ENCODE data around the gene TRAF3IP1. TPM values are rescaled to one million over a fixed set of nuclear protein-coding genes. Genes with fewer than 3 reads are reported as not detected.
"Not testable (repeated sequence)": the region's sequence is repeated elsewhere in the genome, so short reads cannot be mapped to it uniquely, and the experiment has no call there.

The TRAF3IP1 gene
- total RNA-seq, 1 experiment from 2014 or later: 6.4 TPM

- no peak for DNase-seq (ENCODE audit: low read depth, low spot score)
- in situ Hi-C loops (cut with HindIII; ENCODE audit: low pct_unique_long_range_greater_than_20kb, low sequenced_read_pairs): no loop called here
These were observed 6.6 kb downstream of the TRAF3IP1 start for GRCh38 chr2:238326801-238327365.

DNA sequence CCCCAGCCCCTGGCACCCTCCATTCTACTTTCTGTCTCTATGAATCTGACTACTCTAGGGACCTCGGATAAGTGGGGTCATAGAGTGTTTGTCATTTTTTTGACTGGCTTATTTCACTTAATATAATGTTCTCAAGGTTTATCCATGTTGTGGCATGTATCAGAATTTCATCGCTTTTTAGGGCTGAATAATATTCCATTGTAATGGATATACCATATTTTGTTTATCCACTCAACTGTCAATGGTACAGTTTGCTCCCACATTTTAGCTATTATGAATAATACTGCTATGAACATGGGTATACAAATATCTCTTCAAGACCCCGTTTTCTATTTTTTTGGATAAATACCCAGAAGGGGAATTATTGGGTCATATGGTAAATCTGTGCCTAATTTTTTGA, 7.4 kb downstream of the TRAF3IP1 start:
- no peak for DNase-seq (ENCODE audit: low read depth, low spot score)
- in situ Hi-C loops (cut with HindIII; ENCODE audit: low pct_unique_long_range_greater_than_20kb, low sequenced_read_pairs): no loop called here

- in situ Hi-C loops (cut with HindIII; ENCODE audit: low pct_unique_long_range_greater_than_20kb, low sequenced_read_pairs): no loop called here
- DNase-seq (ENCODE audit: low read depth, low spot score): no peak
These were observed 10.1 kb downstream of the TRAF3IP1 start for GRCh38 chr2:238330391-238330790.

GRCh38 chr2:238331916-238332315, 11.6 kb downstream of the TRAF3IP1 start:
- in situ Hi-C loops (cut with HindIII; ENCODE audit: low pct_unique_long_range_greater_than_20kb, low sequenced_read_pairs): no loop called here
- no peak for DNase-seq (ENCODE audit: low read depth, low spot score)

- in situ Hi-C loops (cut with HindIII; ENCODE audit: low pct_unique_long_range_greater_than_20kb, low sequenced_read_pairs): no loop called here
- DNase-seq (ENCODE audit: low read depth, low spot score): no peak
These were observed 14.6 kb downstream of the TRAF3IP1 start for GRCh38 chr2:238334885-238335284.

DNA sequence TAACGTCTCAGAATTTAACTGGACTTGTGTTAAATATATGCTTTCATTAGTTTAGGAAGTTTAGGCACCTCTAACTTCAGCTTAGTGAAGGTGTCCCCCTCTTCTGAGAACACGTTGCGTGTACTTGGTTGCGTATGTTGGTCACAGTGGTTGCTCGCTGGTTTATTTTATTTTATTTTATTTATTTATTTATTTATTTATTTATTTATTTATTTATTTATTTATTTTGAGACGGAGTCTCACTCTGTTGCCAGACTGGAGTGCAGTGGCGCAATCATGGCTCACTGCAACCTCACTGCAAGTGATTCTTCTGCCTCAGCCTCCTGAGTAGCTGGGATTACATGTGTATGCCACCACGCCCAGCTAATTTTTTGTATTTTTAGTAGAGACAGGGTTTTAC, 15.3 kb downstream of the TRAF3IP1 start:
- DNase-seq (ENCODE audit: low read depth, low spot score); in situ Hi-C loops (cut with HindIII; ENCODE audit: low pct_unique_long_range_greater_than_20kb, low sequenced_read_pairs): not testable (repeated sequence)

DNA sequence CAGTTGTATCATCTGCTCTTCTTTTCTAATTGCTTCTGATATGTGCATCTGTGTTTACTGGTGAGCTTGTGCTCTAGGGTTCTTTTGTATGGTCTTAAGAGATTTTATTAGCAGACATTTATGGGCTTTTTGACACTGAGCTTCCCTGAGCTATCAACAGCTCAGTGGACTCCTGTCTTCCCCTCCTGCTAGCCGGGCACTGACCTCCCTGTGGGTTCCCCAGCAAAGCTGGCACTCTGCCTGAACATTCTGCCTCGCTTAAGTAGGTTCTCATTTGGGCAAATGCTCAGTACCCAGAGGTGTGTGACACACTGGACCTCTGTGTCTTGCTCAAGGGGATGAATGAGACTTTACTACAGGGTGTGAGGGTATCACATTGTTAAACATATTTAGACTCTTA, 15.8 kb downstream of the TRAF3IP1 start:
- in situ Hi-C loops (cut with HindIII; ENCODE audit: low pct_unique_long_range_greater_than_20kb, low sequenced_read_pairs): no loop called here
- no peak for DNase-seq (ENCODE audit: low read depth, low spot score)

- DNase-seq (ENCODE audit: low read depth, low spot score): no peak
- in situ Hi-C loops (cut with HindIII; ENCODE audit: low pct_unique_long_range_greater_than_20kb, low sequenced_read_pairs): no loop called here
These were observed 16.6 kb downstream of the TRAF3IP1 start for GRCh38 chr2:238336793-238337444.

- in situ Hi-C loops (cut with HindIII; ENCODE audit: low pct_unique_long_range_greater_than_20kb, low sequenced_read_pairs): no loop called here
- no peak for DNase-seq (ENCODE audit: low read depth, low spot score)
These were observed 17.5 kb downstream of the TRAF3IP1 start for GRCh38 chr2:238337846-238338245.

GRCh38 chr2:238338710-238339394, 18.5 kb downstream of the TRAF3IP1 start:
- DNase-seq (ENCODE audit: low read depth, low spot score): peak; percentile 10
- in situ Hi-C loops (cut with HindIII; ENCODE audit: low pct_unique_long_range_greater_than_20kb, low sequenced_read_pairs): no loop called here

DNA sequence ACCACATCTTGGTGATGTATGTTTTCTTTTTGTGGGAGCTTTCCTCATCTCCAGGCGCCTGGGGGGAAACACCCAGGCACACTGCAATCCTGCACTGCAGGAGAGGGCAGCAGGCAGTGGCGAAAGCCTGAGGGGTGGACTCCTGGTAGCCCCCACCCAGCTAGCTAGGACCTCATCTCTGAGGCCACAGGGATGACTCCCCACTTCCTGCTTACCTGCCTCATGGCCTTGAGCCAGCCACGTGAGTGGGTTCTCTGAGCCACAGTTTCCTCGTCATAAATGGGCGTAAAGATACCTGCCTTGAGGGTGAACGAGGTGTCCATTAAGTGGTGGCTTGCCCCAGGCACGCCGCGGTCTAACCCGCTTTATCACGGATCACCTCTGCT, 19.1 kb downstream of the TRAF3IP1 start:
- no peak for DNase-seq (ENCODE audit: low read depth, low spot score)
- in situ Hi-C loops (cut with HindIII; ENCODE audit: low pct_unique_long_range_greater_than_20kb, low sequenced_read_pairs): no loop called here

GRCh38 chr2:238339814-238340213, 19.5 kb downstream of the TRAF3IP1 start:
- peak; percentile 16 for DNase-seq (ENCODE audit: low read depth, low spot score)
- in situ Hi-C loops (cut with HindIII; ENCODE audit: low pct_unique_long_range_greater_than_20kb, low sequenced_read_pairs): no loop called here

DNA sequence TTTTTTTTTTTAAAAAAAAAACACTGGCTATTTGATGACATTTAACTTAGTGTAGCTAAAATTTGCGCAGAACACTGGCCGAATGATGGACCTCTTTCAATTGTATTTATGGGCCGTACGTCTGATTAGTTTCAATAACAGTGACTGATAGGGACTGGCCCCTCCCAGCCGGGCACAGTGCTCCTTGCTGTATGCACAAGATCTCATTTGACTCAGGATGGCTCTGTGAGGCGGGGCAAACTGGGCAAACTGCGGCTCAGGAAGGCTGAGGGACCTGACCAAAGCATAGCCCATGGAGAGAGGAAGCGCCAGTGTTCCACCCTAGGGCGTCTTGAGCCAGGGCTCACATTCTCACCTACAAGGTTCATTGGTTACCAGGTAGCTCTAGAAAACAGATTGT, 21.2 kb downstream of the TRAF3IP1 start:
- no peak for DNase-seq (ENCODE audit: low read depth, low spot score)
- in situ Hi-C loops (cut with HindIII; ENCODE audit: low pct_unique_long_range_greater_than_20kb, low sequenced_read_pairs): no loop called here

GRCh38 chr2:238344035-238344434, 23.7 kb downstream of the TRAF3IP1 start:
- no peak for DNase-seq (ENCODE audit: low read depth, low spot score)
- in situ Hi-C loops (cut with HindIII; ENCODE audit: low pct_unique_long_range_greater_than_20kb, low sequenced_read_pairs): no loop called here

DNA sequence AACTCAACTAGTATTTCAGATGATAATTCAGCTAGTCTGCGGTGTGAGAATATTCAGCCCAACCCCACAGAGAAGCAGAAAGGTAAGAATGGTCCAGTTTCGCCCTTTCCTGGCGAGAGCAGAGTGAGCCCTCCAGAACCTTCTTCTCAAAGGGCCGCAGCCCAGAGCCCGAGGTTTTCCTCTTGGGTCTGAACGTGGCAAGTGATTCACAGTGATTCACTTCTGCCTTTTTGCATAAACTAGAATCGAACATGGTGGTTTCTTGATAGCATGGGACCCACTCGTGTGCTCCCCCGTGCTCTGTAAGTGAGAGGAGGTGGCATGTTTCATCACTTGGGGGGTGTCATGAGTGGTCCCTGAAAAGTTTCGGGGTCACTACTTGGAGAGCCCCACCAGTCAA, 24.2 kb downstream of the TRAF3IP1 start:
- no peak for DNase-seq (ENCODE audit: low read depth, low spot score)
- in situ Hi-C loops (cut with HindIII; ENCODE audit: low pct_unique_long_range_greater_than_20kb, low sequenced_read_pairs): no loop called here

- in situ Hi-C loops (cut with HindIII; ENCODE audit: low pct_unique_long_range_greater_than_20kb, low sequenced_read_pairs): no loop called here
- no peak for DNase-seq (ENCODE audit: low read depth, low spot score)
These were observed 25.1 kb downstream of the TRAF3IP1 start for GRCh38 chr2:238345297-238345968.

DNA sequence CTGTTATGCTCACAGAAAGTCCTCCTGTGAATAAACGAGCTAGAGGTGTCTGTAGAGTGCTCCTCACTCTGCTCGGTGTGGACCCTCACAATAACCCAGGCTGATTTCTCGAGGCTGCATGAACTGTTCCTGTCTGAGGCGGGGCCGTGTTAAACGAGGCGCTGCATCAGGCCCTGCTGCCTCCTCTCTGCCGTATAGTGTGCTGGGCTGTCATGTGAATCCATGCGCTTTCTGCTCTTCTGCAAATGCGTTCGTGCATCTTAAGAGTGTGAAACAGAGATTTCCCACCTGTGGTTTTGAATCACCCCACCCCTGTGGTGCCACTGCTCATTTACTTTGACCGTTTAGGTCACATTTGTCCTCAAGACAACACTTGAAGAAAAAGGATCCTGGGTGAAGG, 26.2 kb downstream of the TRAF3IP1 start:
- no peak for DNase-seq (ENCODE audit: low read depth, low spot score)
- in situ Hi-C loops (cut with HindIII; ENCODE audit: low pct_unique_long_range_greater_than_20kb, low sequenced_read_pairs): no loop called here

DNA sequence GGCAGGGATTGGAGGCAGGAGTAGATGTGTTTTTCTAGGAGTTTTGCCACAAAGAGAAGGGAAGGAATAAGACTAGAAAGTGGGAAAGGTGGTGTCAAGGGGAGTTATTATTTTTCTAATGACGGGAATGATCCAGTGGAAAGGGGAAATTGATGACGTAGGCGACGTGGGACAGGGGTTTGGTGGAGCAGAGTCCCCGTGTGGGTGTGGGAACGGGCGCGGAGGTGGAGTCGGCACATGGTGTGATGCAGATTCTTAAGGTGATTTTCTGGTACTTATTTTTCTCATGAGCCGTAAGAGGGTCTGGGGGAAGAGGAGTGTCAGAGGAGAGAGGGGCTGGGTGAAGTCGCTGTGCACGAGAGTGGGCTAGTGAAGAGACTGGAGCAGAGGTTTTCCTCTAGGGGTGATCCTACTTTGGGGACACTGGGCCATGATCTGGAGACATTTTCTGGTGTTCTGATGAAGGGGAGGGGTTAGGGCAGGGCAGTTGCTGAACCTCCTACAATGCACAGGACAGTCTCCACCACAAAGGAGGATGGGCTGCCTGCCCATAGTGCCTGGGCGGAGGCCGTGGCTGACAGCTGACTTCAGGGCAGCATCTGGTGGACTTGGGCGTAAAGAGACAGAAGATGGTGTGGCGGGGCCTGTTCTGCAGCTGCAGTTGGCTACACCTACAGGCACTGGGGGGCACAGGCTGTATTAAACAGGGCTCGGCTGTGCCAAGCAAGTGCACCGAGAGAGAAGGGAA, 30.0 kb downstream of the TRAF3IP1 start:
- in situ Hi-C loops (cut with HindIII; ENCODE audit: low pct_unique_long_range_greater_than_20kb, low sequenced_read_pairs): no loop called here
- no peak for DNase-seq (ENCODE audit: low read depth, low spot score)
